ENCODE data around the gene C1GALT1.
A peak's percentile ranks its signal among the peaks of the same experiment; 100 is the strongest.

Gene C1GALT1

GRCh38 chr7:7201578-7202374 lies 19.4 kb downstream of the C1GALT1 start:
- peak; percentile 60 for DNase-seq (ENCODE audit: low spot score)

GRCh38 chr7:7202375-7202720 lies 20.0 kb downstream of the C1GALT1 start:
- DNase-seq (ENCODE audit: low spot score) = no peak

DNA sequence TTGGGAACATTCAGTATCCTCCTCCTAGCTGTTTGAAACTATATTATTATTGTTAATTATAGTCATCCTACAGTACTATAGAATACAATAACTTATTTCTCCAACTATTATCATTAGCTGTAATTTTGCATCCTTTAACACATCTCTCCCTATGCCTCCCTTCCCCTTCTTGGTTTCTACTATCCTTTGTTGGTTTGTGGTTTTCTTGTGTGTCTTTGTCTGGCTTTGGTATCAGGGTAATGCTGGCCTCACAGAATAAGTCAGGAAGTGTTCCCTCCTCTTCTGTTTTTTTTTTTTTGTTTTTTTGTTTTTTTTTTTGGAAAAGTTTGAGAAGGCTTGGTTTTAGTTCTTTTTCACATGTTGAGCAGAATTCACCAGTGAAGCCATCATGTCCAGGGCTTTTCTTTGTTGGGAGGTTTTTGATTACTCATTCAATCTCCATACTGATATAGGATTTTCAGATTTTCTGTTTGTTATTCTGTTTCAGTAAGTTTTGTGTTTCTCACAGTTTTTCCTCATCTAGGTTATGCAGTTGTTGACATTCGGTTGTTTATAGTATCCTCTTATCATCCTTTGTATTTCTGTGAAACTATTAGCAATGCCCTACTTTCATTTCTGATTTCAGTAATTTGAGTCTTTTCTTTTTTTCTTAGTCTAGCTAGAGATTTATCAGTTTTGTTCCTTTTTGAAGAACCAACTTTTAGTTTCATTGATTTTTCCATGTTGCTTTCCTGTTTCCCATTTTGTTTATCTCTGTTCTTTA lies 21.6 kb downstream of the C1GALT1 start:
- DNase-seq (ENCODE audit: low spot score) = no peak

GRCh38 chr7:7207876-7208275 lies 25.5 kb downstream of the C1GALT1 start:
- DNase-seq (ENCODE audit: low spot score) = no peak

GRCh38 chr7:7208520-7208919 lies 26.2 kb downstream of the C1GALT1 start:
- DNase-seq (ENCODE audit: low spot score) = no peak

GRCh38 chr7:7209412-7210050 lies 27.2 kb downstream of the C1GALT1 start:
- no peak for DNase-seq (ENCODE audit: low spot score)

DNA sequence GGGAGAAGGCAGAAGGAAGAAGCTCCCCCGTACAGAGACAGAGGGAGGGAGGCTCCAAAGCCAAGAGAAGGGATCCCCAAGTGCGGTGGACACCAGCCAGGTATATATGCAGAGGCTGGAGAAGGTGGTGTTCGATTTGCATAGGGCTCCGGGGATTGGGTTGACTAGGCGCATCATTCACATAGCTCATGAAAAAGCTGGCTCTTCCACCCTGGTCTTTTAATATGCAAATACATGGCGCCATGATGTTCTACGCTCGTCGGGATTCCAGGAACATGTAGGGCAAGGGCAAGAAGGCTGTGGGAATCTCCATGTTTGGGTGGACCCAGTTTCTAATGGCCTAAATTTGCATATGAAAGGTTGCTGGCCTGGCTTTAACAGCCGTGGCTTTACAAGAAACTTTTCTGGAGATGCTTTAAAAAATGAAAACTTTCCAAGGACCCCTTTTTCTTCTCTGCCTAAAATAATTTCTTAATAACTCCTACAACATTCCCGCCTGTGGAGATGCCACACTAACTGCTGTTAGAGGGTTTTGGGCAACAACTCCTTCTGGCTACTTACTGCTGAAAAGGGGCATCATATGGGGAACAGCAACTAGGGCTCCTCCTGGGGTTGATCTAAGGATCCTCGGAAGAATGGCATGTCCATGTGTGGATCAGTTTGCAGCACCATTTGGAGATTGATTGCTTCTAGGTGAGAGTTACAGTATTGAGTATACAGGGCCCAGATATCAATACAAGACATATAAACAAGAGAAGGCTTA lies 28.3 kb downstream of the C1GALT1 start:
- DNase-seq (ENCODE audit: low spot score) = no peak

DNA sequence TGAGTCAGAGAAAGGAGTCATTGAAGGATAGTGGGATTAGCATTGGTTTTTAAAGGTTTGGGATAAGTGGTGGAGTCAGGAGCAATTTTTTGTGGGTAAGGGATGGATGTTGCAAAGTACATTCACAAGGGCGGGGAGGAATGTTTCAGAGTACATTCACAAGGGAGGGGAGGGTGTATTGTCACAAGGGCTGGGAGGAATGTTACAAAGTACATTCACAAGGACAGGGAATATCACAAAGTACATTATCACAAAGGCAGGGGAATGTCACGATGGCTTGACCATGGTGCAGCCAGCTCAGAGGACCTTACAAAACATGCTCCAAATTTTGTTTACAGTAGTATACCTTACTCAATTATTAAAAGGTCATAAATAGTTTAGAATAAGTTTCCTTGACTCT lies 30.3 kb downstream of the C1GALT1 start:
- no peak for DNase-seq (ENCODE audit: low spot score)

DNA sequence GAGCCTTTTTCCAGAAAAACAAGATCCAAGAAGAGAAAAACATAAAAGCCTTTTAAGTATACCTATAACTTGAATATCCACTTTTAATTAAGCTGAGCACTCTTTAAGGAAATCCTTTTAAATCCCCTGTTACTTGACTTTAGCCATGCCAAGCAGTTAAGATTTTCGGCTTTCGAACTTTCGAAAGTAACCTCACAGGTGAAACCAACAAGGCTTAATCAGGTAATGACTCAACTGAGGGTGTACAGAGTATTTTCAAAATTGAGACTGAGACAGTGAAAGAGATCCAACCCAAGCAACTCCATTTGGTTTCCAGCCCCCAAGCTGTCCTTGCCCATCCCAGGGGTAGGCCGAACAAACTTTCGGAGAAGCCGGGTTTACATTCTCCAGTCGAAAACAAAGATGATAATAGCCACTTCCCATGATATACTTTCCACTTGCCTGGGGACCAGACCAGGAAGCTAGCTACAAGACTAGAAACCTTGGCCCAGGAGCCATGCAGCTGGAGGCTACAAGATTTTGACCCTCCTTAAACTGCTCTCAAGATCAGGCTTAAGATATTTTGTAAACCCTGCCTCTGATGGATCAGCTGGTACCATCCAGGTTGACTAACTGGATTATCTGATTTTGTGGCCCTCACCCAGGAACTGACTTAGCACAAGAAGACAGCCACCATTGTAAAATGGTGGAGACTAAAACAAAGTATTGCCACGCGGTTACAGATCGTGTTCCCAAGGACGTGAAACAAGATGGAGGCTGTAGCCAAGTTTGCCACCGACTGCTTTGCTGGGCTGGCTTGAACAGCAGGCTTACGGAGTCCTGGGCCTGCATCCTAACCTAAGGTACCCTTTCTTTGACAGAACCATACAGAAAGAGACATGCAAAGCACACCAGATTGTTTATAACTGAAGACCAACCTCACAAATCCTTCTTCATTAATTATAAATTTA lies 32.3 kb downstream of the C1GALT1 start:
- no peak for DNase-seq (ENCODE audit: low spot score)

DNA sequence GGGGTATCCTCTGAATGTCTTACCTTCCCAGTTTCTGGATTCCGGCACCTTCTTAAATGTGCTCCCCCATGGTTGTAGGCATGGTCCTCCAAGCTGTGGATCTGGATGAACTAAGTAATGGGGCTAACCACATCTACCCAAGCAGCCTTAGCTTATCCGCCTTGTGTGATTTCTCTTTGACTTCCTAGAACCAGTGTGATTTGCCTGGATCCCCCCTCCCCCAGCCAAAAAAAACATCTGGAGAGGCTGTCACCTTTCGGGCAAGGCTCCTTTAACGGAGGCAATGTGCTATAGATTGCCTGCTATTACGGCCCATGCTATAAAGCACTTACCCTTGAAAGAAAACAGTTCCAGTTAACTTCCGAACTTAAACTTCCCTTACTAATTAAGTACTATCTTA lies 33.9 kb downstream of the C1GALT1 start:
- no peak for DNase-seq (ENCODE audit: low spot score)

GRCh38 chr7:7219216-7219615 lies 36.9 kb downstream of the C1GALT1 start:
- DNase-seq (ENCODE audit: low spot score) = no peak

- DNase-seq (ENCODE audit: low spot score) = no peak
Observed at GRCh38 chr7:7220821-7221220, 38.5 kb downstream of the C1GALT1 start.

GRCh38 chr7:7221599-7222038 lies 39.3 kb downstream of the C1GALT1 start:
- no peak for DNase-seq (ENCODE audit: low spot score)

DNA sequence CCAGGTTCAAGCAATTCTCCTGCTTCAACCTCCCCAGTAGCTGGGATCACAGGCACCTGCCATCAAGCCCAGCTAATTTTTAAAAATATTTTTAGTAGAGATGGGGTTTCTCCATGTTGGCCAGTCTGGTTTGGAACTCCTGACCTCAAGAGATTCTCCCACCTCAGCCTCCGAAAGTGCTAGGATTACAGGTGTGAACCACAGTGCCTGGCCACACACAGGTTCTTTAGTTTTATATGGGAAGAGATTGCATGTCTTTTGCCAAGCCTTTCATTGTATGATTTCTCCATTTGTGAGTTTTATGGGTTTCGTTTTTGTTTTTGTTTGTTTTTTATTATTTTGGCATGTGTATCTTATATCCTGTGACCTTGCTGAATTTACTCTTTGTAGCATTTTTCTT lies 40.9 kb downstream of the C1GALT1 start:
- no peak for DNase-seq (ENCODE audit: low spot score)

DNA sequence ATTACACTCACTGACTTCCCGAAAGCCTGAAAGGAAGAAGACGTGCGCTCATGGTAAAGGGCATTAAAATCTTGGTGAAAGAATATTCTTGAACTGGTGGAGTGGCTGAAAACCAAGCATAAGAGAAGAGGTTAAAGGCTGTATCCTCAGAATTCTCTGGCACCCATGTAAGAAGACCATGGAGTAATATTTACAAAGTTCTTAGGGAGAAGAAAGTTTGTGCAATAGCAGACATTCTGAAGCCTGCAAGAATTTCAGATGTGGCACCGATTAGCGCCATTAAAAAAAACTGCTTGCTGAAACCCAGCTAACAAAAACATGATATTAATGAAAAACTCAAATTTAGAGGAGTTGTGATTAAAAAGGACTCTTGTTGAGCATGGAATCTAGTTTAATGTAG lies 44.1 kb downstream of the C1GALT1 start:
- DNase-seq (ENCODE audit: low spot score) = no peak

- DNase-seq (ENCODE audit: low spot score) = no peak
Observed at GRCh38 chr7:7228472-7228871, 46.1 kb downstream of the C1GALT1 start.

- DNase-seq (ENCODE audit: low spot score) = no peak
Observed at GRCh38 chr7:7228967-7229366, 46.6 kb downstream of the C1GALT1 start.

DNA sequence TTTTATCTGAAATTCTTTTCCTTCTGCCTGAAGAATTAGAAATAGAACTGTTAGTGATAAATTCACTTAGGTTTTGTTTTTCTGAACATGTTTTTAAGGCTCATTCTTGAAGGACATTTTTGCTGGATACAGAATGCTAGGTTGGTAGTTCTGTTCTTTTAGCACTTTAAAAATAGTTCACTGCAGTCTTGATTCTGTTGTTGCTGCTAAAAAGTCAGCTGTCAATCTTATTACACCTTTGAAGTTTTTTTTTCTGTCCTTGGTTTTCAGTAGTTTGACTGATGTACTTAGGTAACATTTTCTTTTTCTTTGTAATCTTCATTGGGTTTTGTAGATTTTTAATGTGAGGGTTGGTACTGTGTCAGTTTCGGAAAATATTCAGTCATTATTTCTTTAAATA lies 48.7 kb downstream of the C1GALT1 start:
- DNase-seq (ENCODE audit: low spot score) = no peak

- DNase-seq (ENCODE audit: low spot score) = no peak
Observed at GRCh38 chr7:7231865-7232264, 49.5 kb downstream of the C1GALT1 start.

DNA sequence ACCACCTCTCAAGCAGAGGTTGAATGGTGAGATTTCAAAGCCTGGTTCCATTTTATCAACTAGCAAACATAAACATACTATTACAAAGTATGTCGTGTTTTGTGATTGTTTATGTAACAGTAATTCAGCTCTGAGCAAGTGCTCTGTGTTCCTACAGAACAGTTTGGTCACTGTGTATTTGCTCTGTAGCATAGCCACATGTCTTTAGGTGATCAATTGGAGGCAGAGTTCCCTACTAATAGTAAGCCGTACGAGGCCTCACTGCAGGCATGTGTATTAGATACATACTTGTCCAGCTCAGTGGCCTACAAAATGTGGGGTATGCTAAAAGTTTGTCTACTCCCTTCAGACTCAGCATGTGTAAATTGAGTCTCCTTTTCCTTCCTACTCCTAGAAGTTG lies 53.0 kb downstream of the C1GALT1 start:
- DNase-seq (ENCODE audit: low spot score) = no peak

GRCh38 chr7:7236041-7236440 lies 53.7 kb downstream of the C1GALT1 start:
- DNase-seq (ENCODE audit: low spot score) = no peak

All from NAMALWA (cell line).